Measurements from ENCODE around the gene TTC7B.

Gene TTC7B

DNA sequence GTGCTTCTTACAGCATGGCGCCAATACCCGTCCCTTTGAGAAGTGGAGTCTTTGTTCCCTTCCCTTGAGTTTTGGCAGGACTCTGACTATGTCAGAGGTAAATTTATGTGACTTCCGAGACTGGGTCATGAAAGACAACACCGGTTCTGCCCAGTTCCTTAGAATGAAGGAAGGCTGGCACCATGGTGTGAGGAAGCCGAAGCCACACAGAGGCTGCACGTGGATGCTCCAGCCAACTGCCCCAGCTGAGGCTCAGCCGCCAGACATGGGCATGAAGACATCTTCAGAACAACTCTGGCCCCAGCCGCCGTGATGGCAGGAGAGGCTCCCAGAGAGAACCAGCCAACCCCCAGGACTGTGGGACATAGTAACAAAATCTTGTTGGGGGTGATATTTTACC, 308.2 kb downstream of the TTC7B start:
- TF ChIP-seq, protein P1, sequence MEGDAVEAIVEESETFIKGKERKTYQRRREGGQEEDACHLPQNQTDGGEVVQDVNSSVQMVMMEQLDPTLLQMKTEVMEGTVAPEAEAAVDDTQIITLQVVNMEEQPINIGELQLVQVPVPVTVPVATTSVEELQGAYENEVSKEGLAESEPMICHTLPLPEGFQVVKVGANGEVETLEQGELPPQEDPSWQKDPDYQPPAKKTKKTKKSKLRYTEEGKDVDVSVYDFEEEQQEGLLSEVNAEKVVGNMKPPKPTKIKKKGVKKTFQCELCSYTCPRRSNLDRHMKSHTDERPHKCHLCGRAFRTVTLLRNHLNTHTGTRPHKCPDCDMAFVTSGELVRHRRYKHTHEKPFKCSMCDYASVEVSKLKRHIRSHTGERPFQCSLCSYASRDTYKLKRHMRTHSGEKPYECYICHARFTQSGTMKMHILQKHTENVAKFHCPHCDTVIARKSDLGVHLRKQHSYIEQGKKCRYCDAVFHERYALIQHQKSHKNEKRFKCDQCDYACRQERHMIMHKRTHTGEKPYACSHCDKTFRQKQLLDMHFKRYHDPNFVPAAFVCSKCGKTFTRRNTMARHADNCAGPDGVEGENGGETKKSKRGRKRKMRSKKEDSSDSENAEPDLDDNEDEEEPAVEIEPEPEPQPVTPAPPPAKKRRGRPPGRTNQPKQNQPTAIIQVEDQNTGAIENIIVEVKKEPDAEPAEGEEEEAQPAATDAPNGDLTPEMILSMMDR (conservative IDR thresholded peaks at IDR 0.05; ENCODE audit: control insufficient read depth, insufficient read depth, low read depth, low read length) = no peak
- H3K4me3 ChIP-seq (ENCODE audit: control insufficient read depth, low read depth, low read length) = no peak overlapping the region
- no peak for DNase-seq (ENCODE audit: low read depth)

DNA sequence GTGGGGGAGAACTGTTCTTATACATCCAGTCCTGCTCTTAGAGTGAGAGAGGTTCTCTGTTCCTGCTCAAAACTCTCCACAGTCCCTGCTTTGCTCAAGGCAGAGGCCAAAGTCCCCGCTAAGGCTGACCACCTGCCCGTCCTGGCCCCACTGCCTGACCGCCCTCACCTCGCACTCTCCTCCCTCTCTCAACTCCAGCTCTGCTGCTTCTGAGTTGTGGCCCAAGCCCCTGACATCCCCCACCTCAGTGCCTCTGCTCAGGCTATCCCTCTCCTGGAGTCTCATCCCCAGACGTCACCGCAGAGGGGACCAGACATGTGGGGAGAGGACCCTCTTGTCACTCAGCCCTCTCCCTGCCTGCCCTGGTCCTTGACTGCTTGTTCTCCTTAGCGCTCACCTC, 308.8 kb downstream of the TTC7B start:
- DNase-seq (ENCODE audit: low read depth) = no peak
- no peak overlapping the region for H3K4me3 ChIP-seq (ENCODE audit: control insufficient read depth, low read depth, low read length)
- TF ChIP-seq, protein P1 (conservative IDR thresholded peaks at IDR 0.05; ENCODE audit: control insufficient read depth, insufficient read depth, low read depth, low read length) = no peak

DNA sequence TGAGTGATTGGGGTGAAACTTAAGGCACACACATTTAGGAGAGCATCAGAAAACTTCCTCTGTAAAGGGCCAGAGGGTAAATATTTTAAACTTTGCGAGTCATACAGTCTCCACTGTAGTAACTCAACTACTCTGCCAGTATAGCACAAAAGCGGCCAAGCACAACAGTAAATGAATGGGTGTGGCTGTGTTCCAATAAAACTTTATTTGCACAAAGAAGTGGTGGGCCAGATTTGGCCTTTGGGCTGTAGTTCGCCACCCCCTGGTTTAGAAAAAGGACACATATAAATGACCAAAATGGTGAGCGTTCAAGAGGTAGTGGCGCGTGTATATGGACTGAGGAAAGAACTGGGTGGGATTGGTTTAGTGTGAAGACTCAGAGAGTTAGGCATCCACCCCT, 309.5 kb downstream of the TTC7B start:
- TF ChIP-seq, protein P1 (conservative IDR thresholded peaks at IDR 0.05; ENCODE audit: control insufficient read depth, insufficient read depth, low read depth, low read length) = no peak
- no peak overlapping the region for H3K4me3 ChIP-seq (ENCODE audit: control insufficient read depth, low read depth, low read length)
- no peak for DNase-seq (ENCODE audit: low read depth)

DNA sequence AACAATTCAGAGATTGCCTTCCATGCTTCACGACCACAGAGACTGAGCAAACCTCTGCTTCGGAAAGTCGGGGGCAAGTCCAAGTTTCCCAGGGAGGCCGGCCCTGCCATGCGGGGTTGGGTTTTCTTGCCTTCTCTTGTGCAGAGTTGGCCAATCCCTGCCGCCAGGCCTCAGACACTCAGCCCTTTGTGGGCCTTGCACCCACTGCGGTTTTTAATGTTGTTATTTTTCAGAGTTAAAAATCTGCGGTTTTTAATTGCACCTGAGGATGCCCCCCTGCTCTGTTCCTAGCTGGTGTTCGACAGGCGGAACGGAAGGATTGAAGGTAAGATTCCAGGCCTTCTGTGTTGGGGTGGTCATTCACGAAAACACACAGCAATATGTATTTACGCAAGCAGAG, 310.7 kb downstream of the TTC7B start:
- no peak for DNase-seq (ENCODE audit: low read depth)
- TF ChIP-seq, protein P1 (conservative IDR thresholded peaks at IDR 0.05; ENCODE audit: control insufficient read depth, insufficient read depth, low read depth, low read length) = no peak

DNA sequence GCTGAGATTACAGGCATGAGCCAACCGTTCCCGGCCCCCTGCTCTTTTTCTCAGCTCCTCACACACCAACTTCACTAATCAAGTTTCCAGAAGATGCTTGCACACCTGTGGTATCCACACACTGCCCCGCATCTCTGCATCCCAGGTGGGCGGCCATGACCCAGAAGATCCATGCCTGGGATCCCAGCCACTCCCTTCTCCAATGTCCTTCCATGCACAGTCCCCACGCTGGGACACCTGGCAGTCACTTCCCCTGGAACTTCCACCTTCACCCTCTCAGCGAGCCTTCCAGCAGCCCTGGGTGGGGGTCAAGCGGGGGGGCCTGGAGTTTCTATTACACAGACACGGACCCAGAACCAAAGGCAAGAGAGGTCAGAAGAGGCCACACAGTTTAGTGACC, 311.6 kb downstream of the TTC7B start:
- no peak for DNase-seq (ENCODE audit: low read depth)
- TF ChIP-seq, protein P1 (conservative IDR thresholded peaks at IDR 0.05; ENCODE audit: control insufficient read depth, insufficient read depth, low read depth, low read length) = no peak
- no peak overlapping the region for H3K4me3 ChIP-seq (ENCODE audit: control insufficient read depth, low read depth, low read length)

More for the DNA sequence above, 310.7 kb downstream of the TTC7B start:
- H3K4me3 ChIP-seq (ENCODE audit: control insufficient read depth, low read depth, low read length) = no peak overlapping the region

DNA sequence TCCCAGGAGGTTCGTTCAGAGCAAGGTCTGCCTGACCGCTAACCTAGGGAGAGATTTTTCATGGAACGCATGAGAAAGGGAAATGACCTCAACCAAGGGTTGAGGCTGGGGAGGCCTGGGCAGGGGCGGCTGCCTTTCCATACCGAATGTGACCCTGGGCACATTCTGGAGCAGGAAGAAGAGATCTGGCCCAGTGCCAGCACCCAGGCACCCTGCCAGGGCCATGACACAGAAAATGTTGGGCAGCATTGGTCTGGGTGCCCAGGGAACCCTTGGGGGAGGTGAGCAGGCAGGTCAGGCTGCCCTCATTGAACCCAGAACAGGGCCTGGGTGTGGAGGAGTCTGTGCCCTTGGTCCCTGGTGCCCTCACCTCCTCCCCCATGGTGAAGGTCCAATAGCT, 312.6 kb downstream of the TTC7B start:
- TF ChIP-seq, protein P1 (conservative IDR thresholded peaks at IDR 0.05; ENCODE audit: control insufficient read depth, insufficient read depth, low read depth, low read length) = no peak
- no peak overlapping the region for H3K4me3 ChIP-seq (ENCODE audit: control insufficient read depth, low read depth, low read length)
- DNase-seq (ENCODE audit: low read depth) = no peak

DNA sequence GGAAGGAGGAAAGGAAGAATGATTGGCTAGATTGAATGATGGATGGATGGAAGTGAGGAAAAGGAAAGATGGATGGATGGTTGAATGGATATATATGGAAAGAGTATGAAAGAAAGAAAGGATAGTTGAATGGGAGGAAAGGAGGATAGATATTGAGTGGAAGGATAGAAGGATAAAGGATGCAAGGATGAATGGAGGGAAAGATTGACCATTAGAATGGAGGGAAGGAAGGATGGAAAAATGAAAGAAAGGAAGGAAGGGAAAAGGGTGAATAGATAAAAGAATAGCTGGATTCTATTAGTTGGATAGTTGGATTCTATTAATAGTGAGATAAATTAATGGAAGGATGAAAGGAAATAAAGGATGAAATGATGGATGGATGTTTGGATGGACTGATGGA, 313.5 kb downstream of the TTC7B start:
- no peak for DNase-seq (ENCODE audit: low read depth)
- H3K4me3 ChIP-seq (ENCODE audit: control insufficient read depth, low read depth, low read length) = no peak overlapping the region
- TF ChIP-seq, protein P1 (conservative IDR thresholded peaks at IDR 0.05; ENCODE audit: control insufficient read depth, insufficient read depth, low read depth, low read length) = no peak
